Measurements from ENCODE around the gene BRF1. TPM values are rescaled to one million over a fixed set of nuclear protein-coding genes. Genes with fewer than 3 reads are reported as not detected.

BRF1 gene
- total RNA-seq, 1 donor from 2014 or later, result 16.9 TPM

DNA sequence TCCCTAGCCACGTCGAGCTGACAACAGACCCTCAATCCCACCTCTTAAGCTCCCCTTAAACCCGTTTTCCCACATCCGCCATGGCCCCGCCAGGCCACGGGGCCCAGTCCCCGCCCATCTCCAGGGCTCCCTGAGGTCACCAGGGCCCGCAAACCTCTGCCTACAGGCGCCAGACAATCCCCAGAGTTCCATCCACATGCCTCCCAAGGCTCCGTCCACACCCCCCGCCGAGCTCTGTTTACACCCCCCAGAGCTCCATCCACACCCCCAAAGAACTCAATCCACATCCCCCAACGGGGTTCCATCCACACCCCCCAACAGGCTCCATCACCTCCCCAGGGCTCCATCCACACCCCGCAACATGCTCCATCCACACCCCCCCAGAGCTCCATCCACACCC lies 141.5 kb downstream of the BRF1 start:
- Histone ChIP-seq H2AFZ (replicated peaks) (no peak overlapping the region), H3F3A (ENCODE audit: low read depth) (no peaks in the 10 kb centered on the region), H3K9ac (no peak overlapping the region), H3K27me3 (no peaks in the 10 kb centered on the region), H3K27ac (no peak overlapping the region), H3K4me3 (no peak overlapping the region), H3K9me3 (ENCODE audit: low read depth) (no peaks in the 10 kb centered on the region), H3K4me2 (no peak overlapping the region), H3K79me2 (ENCODE audit: low read depth) (no peaks in the 10 kb centered on the region), H4K20me1 (ENCODE audit: low read depth) (no peaks in the 10 kb centered on the region), H3K4me1 (peaks cover 14% of the 10 kb centered on the region), H3K36me3 (no peaks in the 10 kb centered on the region)
- Mint-ChIP-seq H3K9me3 (no peaks in the 10 kb centered on the region), H3K4me1 (no peaks in the 10 kb centered on the region), H3K36me3 (no peaks in the 10 kb centered on the region), H3K4me3 (no peak overlapping the region), H3K27me3 (ENCODE audit: insufficient read depth, low read depth) (peaks cover 3% of the 10 kb centered on the region), H3K27ac (no peak overlapping the region)
- no peak for DNase-seq (ENCODE audit: low spot score)
- TF ChIP-seq, protein P1, sequence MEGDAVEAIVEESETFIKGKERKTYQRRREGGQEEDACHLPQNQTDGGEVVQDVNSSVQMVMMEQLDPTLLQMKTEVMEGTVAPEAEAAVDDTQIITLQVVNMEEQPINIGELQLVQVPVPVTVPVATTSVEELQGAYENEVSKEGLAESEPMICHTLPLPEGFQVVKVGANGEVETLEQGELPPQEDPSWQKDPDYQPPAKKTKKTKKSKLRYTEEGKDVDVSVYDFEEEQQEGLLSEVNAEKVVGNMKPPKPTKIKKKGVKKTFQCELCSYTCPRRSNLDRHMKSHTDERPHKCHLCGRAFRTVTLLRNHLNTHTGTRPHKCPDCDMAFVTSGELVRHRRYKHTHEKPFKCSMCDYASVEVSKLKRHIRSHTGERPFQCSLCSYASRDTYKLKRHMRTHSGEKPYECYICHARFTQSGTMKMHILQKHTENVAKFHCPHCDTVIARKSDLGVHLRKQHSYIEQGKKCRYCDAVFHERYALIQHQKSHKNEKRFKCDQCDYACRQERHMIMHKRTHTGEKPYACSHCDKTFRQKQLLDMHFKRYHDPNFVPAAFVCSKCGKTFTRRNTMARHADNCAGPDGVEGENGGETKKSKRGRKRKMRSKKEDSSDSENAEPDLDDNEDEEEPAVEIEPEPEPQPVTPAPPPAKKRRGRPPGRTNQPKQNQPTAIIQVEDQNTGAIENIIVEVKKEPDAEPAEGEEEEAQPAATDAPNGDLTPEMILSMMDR (IDR thresholded peaks at IDR 0.05), result no peak
- TF ChIP-seq EZH2 (IDR thresholded peaks at IDR 0.05), result no peak
- TF ChIP-seq EZH2phosphoT487 (IDR thresholded peaks at IDR 0.05), result no peak

Other genes with a start within 250 kb of the BRF1 start
- gene GPR132, start 235.6 kb downstream of the BRF1 start, total RNA-seq (ENCODE audit: low replicate concordance), result 0.22 and 0.51 TPM in 2 replicates
- gene JAG2, start 132.2 kb downstream of the BRF1 start, total RNA-seq (ENCODE audit: low replicate concordance), result 2.1 and 4.3 TPM in 2 replicates
- gene NUDT14, start 119.7 kb downstream of the BRF1 start, total RNA-seq (ENCODE audit: low replicate concordance), result 5.5 and 27.0 TPM in 2 replicates
- 9.0 and 15.0 TPM in 2 replicates for gene BTBD6, start 52.5 kb downstream of the BRF1 start, total RNA-seq (ENCODE audit: low replicate concordance)
- gene PACS2, start 13.7 kb upstream of the BRF1 start, total RNA-seq (ENCODE audit: low replicate concordance), result 22.5 and 41.2 TPM in 2 replicates
- 0.84 TPM in 1 of 2 replicates, not detected in the other for gene TEX22, start 97.5 kb upstream of the BRF1 start, total RNA-seq (ENCODE audit: low replicate concordance)
- gene MTA1, start 118.8 kb upstream of the BRF1 start, total RNA-seq (ENCODE audit: low replicate concordance), result 59.8 and 117 TPM in 2 replicates
- 0.30 and 3.5 TPM in 2 replicates for gene CRIP2, start 173.8 kb upstream of the BRF1 start, total RNA-seq (ENCODE audit: low replicate concordance)
- 2.6 TPM in 1 of 2 replicates, not detected in the other for gene CRIP1, start 185.9 kb upstream of the BRF1 start, total RNA-seq (ENCODE audit: low replicate concordance)
- gene TEDC1, start 190.2 kb upstream of the BRF1 start, total RNA-seq (ENCODE audit: low replicate concordance), result 3.6 and 25.0 TPM in 2 replicates
- 0.90 and 3.6 TPM in 2 replicates for gene TMEM121, start 225.6 kb upstream of the BRF1 start, total RNA-seq (ENCODE audit: low replicate concordance)